HUES48 (cell line): ENCODE data around the gene CD80.
"Not testable (repeated sequence)": the region's sequence is repeated elsewhere in the genome, so short reads cannot be mapped to it uniquely, and the experiment has no call there.

Experiments used
- H3K27ac ChIP-seq: one replicate; pipeline ENCODE4 v1.7.0; 2013; ENCODE audit warnings: low read depth, low read length, inconsistent platforms
- H3K27me3 ChIP-seq: 2 replicates; pipeline ENCODE4 v1.6.1; 2013; ENCODE audit warnings: mild to moderate bottlenecking, low read length; ENCODE audit not compliant: control insufficient read depth, insufficient read depth
- H3K36me3 ChIP-seq: 2 replicates; pipeline ENCODE4 v1.6.1; 2013; ENCODE audit warnings: low read length; ENCODE audit not compliant: control insufficient read depth, insufficient read depth
- H3K4me1 ChIP-seq: 2 replicates; pipeline ENCODE4 v1.6.1; 2013; ENCODE audit warnings: mild to moderate bottlenecking, low read length; ENCODE audit not compliant: control insufficient read depth, insufficient read depth
- H3K4me3 ChIP-seq: 2 replicates; pipeline ENCODE4 v1.5.1; 2013; ENCODE audit warnings: mild to moderate bottlenecking, low read depth, low read length
- H3K9ac ChIP-seq: 2 replicates; pipeline ENCODE4 v1.6.1; 2013; ENCODE audit warnings: mild to moderate bottlenecking, low read depth, low read length, moderate library complexity
- H3K9me3 ChIP-seq: 2 replicates; pipeline ENCODE4 v1.6.1; 2013; ENCODE audit warnings: low read length; ENCODE audit not compliant: control insufficient read depth, insufficient read depth

The CD80 gene

GRCh38 chr3:119558626-119559317, 642 bp downstream of the CD80 start:
- Histone ChIP-seq H3K4me1 (no peaks in the 10 kb centered on the region), H3K27me3 (no peaks in the 10 kb centered on the region), H3K9ac (no peak overlapping the region), H3K27ac (no peak overlapping the region), H3K9me3 (no peaks in the 10 kb centered on the region), H3K36me3 (no peaks in the 10 kb centered on the region), H3K4me3 (no peak overlapping the region)

GRCh38 chr3:119557877-119558269, 1.5 kb downstream of the CD80 start:
- H3K9me3 ChIP-seq: no peaks in the 10 kb centered on the region
- no peaks in the 10 kb centered on the region for H3K36me3 ChIP-seq
- H3K4me1 ChIP-seq: no peaks in the 10 kb centered on the region
- no peaks in the 10 kb centered on the region for H3K27me3 ChIP-seq
- H3K4me3 ChIP-seq: no peak overlapping the region
- no peak overlapping the region for H3K27ac ChIP-seq
- no peak overlapping the region for H3K9ac ChIP-seq

- Histone ChIP-seq H3K9ac (no peak overlapping the region), H3K4me3 (no peak overlapping the region), H3K27me3 (no peaks in the 10 kb centered on the region), H3K36me3 (no peaks in the 10 kb centered on the region), H3K4me1 (no peaks in the 10 kb centered on the region), H3K9me3 (no peaks in the 10 kb centered on the region), H3K27ac (no peak overlapping the region)
Measured at GRCh38 chr3:119557192-119557876, 2.1 kb downstream of the CD80 start.

GRCh38 chr3:119555929-119556328, 3.5 kb downstream of the CD80 start:
- H3K9ac ChIP-seq: no peak overlapping the region
- no peaks in the 10 kb centered on the region for H3K9me3 ChIP-seq
- no peaks in the 10 kb centered on the region for H3K36me3 ChIP-seq
- no peak overlapping the region for H3K27ac ChIP-seq
- no peaks in the 10 kb centered on the region for H3K27me3 ChIP-seq
- no peak overlapping the region for H3K4me3 ChIP-seq
- no peaks in the 10 kb centered on the region for H3K4me1 ChIP-seq

- H3K9me3 ChIP-seq: no peaks in the 10 kb centered on the region
- no peak overlapping the region for H3K27ac ChIP-seq
- H3K4me1 ChIP-seq: no peaks in the 10 kb centered on the region
- H3K9ac ChIP-seq: no peak overlapping the region
- no peak overlapping the region for H3K4me3 ChIP-seq
- no peaks in the 10 kb centered on the region for H3K27me3 ChIP-seq
- no peaks in the 10 kb centered on the region for H3K36me3 ChIP-seq
Measured at GRCh38 chr3:119555309-119555735, 4.1 kb downstream of the CD80 start.

- no peaks in the 10 kb centered on the region for H3K4me1 ChIP-seq
- H3K27me3 ChIP-seq: no peaks in the 10 kb centered on the region
- no peak overlapping the region for H3K27ac ChIP-seq
- H3K9me3 ChIP-seq: no peaks in the 10 kb centered on the region
- H3K9ac ChIP-seq: no peak overlapping the region
- H3K36me3 ChIP-seq: no peaks in the 10 kb centered on the region
- no peak overlapping the region for H3K4me3 ChIP-seq
Measured at GRCh38 chr3:119553823-119554415, 5.5 kb downstream of the CD80 start.

GRCh38 chr3:119552928-119553327, 6.5 kb downstream of the CD80 start:
- H3K27me3 ChIP-seq: not testable (repeated sequence)

GRCh38 chr3:119551598-119551997, 7.8 kb downstream of the CD80 start:
- H3K4me1 ChIP-seq: no peaks in the 10 kb centered on the region
- H3K9ac ChIP-seq: no peak overlapping the region
- no peak overlapping the region for H3K27ac ChIP-seq
- no peaks in the 10 kb centered on the region for H3K36me3 ChIP-seq
- H3K9me3 ChIP-seq: no peaks in the 10 kb centered on the region
- H3K27me3 ChIP-seq: no peaks in the 10 kb centered on the region
- no peak overlapping the region for H3K4me3 ChIP-seq

More at GRCh38 chr3:119552928-119553327, 6.5 kb downstream of the CD80 start:
- not testable (repeated sequence) for H3K4me3 ChIP-seq, H3K36me3 ChIP-seq, H3K9me3 ChIP-seq, H3K27ac ChIP-seq, H3K9ac ChIP-seq, H3K4me1 ChIP-seq

- H3K27ac ChIP-seq: no peak overlapping the region
- no peak overlapping the region for H3K9ac ChIP-seq
- no peaks in the 10 kb centered on the region for H3K36me3 ChIP-seq
- H3K9me3 ChIP-seq: no peaks in the 10 kb centered on the region
- no peaks in the 10 kb centered on the region for H3K27me3 ChIP-seq
- H3K4me3 ChIP-seq: no peak overlapping the region
- no peaks in the 10 kb centered on the region for H3K4me1 ChIP-seq
Measured at GRCh38 chr3:119550192-119550910, 9.1 kb downstream of the CD80 start.

- H3K27me3 ChIP-seq: no peaks in the 10 kb centered on the region
- no peak overlapping the region for H3K27ac ChIP-seq
- no peak overlapping the region for H3K4me3 ChIP-seq
- H3K9ac ChIP-seq: no peak overlapping the region
- no peaks in the 10 kb centered on the region for H3K36me3 ChIP-seq
- H3K4me1 ChIP-seq: no peaks in the 10 kb centered on the region
- H3K9me3 ChIP-seq: no peaks in the 10 kb centered on the region
Measured at GRCh38 chr3:119548341-119548740, 11.1 kb downstream of the CD80 start.

- Histone ChIP-seq H3K4me1 (no peaks in the 10 kb centered on the region), H3K27me3 (no peaks in the 10 kb centered on the region), H3K4me3 (no peak overlapping the region), H3K9me3 (no peaks in the 10 kb centered on the region), H3K36me3 (no peaks in the 10 kb centered on the region), H3K9ac (no peak overlapping the region), H3K27ac (no peak overlapping the region)
Measured at GRCh38 chr3:119547227-119547626, 12.2 kb downstream of the CD80 start.
